ENCODE data around the gene COL17A1. TPM values are rescaled to one million over a fixed set of nuclear protein-coding genes. Genes with fewer than 3 reads are reported as not detected.

The COL17A1 gene
- 1.2 and 1.6 TPM in 2 replicates for total RNA-seq

DNA sequence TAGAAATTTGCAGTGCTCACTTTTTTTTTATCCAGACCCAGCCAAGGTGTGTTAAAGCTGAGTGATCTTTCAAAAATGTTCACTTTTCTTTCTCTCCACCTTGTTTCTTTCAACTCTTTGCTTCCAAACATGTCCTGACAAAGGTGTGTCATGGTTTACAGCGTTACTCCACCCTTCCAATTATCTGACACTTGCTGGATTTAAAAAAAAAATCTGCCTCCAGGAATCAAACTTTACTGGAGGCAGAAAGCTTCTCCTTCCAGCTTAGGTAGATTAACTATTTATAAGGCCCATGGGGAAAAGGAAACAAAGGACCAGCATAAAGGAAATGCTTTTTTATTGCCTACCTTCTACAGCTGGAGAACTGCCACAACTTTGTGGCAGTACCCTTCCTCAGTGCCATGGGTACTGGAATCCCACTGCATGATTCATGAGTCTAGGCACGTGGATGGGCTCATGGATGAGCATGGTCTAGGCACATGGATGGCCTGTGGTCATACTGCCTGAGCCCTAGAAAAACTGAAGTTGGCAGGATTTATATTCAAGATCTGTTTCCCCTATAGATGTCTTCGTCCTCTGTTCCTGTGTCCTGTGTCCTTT is at the start of gene COL17A1:
Gene COL17A1, minus strand, starts transcription at position 80 of the 600 bp plus-strand sequence. CDS start 5,207 bp downstream, outside the sequence.

DNA sequence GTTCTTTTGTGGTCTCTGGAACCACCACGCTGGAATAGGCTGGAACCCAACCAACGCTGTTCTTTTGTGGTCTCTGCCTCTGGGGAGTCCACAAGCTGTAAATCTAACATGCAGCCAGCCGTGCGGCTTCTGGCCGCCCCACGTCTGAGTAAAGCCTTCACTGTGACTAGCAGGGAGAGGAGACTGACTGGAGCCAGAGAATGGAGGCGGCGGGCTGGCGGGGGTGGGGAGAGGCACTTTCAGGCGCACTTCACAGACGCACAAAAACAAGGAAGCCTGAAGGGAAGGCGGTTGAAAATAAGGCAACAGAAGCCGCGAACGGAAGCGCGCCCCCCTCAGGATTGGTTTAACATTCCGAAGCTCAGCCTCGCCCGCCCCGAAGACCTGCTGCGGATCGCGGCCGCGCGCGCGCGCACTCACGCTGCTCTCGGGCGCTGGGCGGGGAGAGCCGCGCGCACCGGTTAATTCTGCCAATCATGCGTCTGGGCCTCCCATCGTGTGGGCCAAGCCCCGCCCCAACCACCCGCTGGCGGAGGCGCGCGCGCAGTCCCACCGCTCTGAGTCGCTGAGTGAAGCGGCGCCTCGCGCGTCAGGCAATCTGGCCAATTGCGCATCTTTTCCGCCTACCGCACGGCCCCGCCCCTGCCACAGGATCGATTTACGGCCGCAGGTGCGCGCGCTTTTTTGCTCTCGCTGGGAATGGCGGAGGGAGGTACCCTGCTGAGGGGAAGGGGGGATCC is 36.0 kb upstream of the COL17A1 start, which contains the start of gene SFR1:
Gene SFR1, plus strand, starts transcription at position 687 of the 740 bp plus-strand sequence. Its CDS starts 13 bp downstream, at position 700.

Other genes with a start within 250 kb of the COL17A1 start
- 58.3 and 83.9 TPM in 2 replicates for gene SH3PXD2A, start 230.3 kb downstream of the COL17A1 start, total RNA-seq
- 29.4 and 39.0 TPM in 2 replicates for gene STN1, start 167.7 kb downstream of the COL17A1 start, total RNA-seq
- gene SLK, start 118.7 kb downstream of the COL17A1 start, total RNA-seq, result 58.7 and 60.5 TPM in 2 replicates
- 7.6 and 7.8 TPM in 2 replicates for gene SFR1, start 36.3 kb upstream of the COL17A1 start, total RNA-seq
- 0.32 and 0.36 TPM in 2 replicates for gene CFAP43, start 146.5 kb upstream of the COL17A1 start, total RNA-seq
- 88.3 and 139 TPM in 2 replicates for gene GSTO1, start 169.0 kb upstream of the COL17A1 start, total RNA-seq
- 0.85 and 3.4 TPM in 2 replicates for gene GSTO2, start 183.3 kb upstream of the COL17A1 start, total RNA-seq

Data from hair follicle dermal papilla cell (primary cell).